GM18861 (cell line): ENCODE data around the gene LRWD1.
A peak's percentile ranks its signal among the peaks of the same experiment; 100 is the strongest.
"Not testable (repeated sequence)": the region's sequence is repeated elsewhere in the genome, so short reads cannot be mapped to it uniquely, and the experiment has no call there.

Source experiments
- ATAC-seq: cut with Tn5 transposase; IDR thresholded peaks from one replicate; pipeline ENCODE4 v1.9.1; 2021; ENCODE audit not compliant: unreplicated experiment

Gene LRWD1

GRCh38 chr7:102439963-102440795, 24.6 kb upstream of the LRWD1 start:
- no peak for ATAC-seq

DNA sequence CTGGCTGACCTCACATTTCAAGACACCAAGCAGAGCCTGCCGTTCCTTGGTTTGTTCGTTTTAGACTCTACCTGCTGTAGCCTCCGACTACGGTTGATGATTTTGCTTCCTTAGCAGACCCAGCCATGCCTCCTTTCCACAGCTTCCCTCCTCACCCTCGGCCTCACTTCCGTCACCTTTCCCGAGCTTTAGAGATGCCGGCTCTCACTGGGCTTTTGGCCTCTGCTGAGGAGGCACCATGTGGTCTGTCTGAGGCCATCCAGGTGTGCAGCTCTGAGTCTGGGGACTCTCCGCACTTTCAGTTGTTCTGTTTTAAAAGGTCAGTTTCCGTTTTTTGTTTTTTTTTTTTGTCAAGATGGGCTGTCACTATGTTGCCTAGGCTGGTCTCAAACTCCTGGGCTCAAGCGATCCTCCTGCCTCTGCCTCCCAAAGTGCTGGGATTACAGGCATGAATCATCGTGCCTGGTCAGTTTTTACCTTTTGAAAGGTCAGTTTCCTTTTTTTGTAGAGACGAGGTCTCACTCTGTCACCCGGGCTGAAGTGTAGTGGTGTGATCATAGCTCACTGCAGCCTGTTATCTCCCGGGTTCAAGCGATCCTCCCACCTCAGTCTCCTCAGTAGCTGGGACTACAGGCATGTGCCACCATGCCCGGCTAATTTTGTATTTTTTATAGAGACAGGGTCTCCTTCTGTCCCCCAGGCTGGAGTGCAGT, 19.7 kb upstream of the LRWD1 start:
- ATAC-seq: peak; percentile 39

DNA sequence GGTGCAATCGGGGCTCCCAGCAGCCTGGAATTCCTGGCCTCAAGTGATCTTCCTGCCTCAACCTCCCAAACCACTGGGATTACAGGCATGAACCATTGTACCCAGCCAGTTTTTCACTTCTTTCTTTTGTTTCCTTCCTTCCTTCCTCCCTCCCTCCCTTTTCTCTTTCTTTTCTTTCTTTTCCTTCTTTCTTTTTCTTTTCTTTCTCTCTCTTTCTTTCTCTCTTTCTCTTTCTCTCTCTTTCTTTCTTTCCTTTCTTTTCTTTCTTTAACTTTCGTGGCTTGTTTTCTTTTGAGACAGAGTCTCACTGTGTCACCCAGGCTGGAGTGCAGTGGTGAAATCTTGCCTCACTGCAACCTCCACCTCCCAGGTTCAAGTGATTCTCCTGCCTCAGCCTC, 19.1 kb upstream of the LRWD1 start:
- ATAC-seq: no peak

DNA sequence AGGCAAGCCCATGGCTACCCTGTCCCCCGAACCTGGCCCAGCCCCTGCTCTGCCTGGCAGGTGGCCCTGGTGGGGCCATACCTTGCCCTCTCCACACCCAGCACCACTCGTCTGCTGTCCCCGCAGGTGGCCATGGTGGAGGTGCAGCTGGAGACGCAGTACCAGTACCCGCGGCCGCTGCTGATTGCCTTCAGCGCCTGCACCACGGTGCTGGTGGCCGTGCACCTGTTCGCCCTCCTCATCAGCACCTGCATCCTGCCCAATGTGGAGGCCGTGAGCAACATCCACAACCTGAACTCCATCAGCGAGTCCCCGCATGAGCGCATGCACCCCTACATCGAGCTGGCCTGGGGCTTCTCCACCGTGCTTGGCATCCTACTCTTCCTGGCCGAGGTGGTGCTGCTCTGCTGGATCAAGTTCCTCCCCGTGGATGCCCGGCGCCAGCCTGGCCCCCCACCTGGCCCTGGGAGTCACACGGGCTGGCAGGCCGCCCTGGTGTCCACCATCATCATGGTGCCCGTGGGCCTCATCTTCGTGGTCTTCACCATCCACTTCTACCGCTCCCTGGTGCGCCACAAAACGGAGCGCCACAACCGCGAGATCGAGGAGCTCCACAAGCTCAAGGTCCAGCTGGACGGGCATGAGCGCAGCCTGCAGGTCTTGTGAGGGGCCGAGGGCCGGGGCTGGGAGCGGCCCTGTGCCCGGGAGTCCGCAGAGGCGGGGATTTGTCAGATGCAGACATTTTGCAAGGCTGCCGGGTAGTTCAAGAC, 18.2 kb upstream of the LRWD1 start:
- ATAC-seq: no peak

GRCh38 chr7:102447311-102447710, 17.5 kb upstream of the LRWD1 start:
- no peak for ATAC-seq

DNA sequence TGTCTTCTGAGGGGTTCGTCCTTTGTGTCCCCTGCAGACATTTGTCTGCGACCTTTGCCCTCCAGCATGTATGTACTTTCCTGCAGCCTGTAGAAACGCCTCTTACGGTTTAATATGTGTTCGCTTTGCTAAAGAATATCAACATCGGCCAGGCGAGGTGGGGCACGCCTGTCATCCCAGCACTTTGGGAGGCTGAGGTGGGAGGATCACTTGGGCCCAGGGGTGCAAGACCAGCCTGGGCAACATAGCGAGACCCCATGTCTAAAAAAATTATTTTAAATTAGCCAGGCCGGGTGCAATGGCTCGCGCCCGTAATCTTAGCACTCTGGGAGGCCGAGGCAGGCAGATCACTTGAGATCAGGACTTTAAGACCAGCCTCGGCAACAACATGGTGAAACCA, 15.6 kb upstream of the LRWD1 start:
- ATAC-seq: no peak

- no peak for ATAC-seq
Observed at GRCh38 chr7:102450242-102450641, 14.5 kb upstream of the LRWD1 start.

GRCh38 chr7:102451371-102452054, 13.3 kb upstream of the LRWD1 start:
- no peak for ATAC-seq

GRCh38 chr7:102452451-102452850, 12.3 kb upstream of the LRWD1 start:
- no peak for ATAC-seq

GRCh38 chr7:102453319-102453718, 11.5 kb upstream of the LRWD1 start:
- no peak for ATAC-seq

DNA sequence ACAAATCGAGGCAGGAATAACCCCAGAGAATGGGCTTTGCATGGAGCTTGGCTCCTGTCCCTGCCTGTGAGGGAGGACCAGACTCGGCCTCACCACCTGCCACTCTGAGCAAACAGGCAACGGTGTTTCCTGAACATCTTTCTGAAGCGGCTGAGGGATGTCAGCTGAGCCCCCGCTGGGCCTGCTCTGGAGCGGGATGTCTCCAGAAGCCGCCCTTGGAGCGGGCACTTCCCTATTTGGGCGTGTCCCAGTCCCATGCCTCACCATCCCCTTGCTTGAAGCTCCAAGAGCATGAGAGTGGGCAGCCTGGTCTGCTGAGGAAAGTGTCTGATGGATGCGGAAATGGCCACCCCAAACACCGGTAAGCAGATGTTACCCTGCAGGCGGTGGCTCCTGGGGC, 10.3 kb upstream of the LRWD1 start:
- ATAC-seq: no peak

GRCh38 chr7:102454932-102455331, 9.9 kb upstream of the LRWD1 start:
- ATAC-seq: not testable (repeated sequence)

DNA sequence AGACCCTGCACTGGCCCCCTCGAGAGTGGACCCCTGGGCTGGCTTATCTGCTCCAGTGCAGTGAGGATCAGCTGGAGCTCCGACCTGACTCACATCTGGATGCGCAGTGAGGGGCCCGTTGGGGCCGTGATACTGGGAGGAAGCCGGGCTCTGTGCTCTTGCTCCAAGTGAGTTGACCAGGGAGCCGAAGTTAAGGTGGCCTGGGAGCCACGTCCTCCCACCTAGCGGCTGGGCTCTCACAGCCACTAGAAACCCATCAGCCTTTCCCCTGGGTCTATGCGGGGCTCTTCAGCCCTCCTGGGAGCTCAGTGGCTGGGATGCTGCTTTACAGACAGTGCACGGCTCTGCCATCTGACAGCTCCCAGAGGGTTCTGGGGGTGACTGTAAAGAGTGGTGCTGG, 9.2 kb upstream of the LRWD1 start:
- ATAC-seq: no peak

- no peak for ATAC-seq
Observed at GRCh38 chr7:102456327-102456726, 8.5 kb upstream of the LRWD1 start.

DNA sequence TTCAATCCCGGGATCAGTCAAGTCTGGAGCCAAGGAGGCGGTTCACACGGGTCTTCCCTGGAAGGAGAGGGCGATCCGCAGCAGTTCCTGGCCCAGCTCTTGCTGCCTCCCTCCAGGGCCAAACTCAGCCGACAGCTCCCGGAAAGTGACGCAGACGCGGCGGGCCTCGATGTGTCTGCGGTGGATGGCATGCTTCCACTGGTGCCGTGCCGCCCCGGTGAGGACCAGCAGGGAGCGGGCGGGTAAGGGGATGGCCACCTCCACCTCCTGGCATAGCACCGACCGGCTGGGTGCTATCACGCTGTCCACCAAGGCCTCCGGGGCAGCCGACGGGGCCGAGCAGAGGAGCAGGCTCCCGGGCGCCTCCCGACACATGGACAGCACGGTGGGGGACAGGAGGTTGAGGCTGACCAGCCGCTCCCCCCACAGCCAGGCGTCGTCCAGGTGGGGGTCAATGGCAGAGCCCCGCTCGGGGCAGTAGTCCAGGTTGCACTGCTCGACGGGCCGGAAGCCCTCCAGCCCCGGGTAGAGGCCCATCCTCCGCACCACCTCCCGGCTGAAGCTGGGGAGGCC, 7.3 kb upstream of the LRWD1 start:
- no peak for ATAC-seq

DNA sequence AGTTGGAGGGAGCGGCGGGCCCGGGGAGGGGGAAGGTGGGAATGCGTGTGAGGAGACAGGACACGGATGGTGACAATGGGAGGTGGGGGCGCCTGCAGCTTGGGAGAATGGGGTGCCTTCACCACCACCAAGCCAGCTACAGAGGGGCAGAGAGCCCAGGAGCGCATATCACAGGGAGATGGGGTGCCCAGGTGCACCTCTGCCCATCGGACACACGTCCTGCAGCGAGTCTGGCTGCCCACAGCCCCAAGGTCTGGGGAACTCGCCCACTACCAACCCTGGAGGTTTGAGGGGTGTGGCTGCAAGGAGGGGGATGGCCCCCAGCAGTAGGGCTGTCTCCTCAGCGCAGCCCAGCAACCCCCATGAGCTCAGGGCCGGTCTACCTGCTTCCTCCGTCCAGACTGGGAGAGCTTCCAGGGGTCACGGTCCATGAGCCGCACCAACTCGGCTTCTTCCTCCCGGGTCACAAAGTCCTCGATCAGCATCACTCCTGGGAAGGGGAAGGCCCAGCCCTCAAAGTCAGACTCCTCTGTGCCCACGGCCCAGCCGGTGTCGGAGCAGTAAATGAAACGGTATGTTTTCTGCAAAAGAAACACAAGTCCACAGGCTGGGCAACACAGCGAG, 5.5 kb upstream of the LRWD1 start:
- ATAC-seq: no peak

DNA sequence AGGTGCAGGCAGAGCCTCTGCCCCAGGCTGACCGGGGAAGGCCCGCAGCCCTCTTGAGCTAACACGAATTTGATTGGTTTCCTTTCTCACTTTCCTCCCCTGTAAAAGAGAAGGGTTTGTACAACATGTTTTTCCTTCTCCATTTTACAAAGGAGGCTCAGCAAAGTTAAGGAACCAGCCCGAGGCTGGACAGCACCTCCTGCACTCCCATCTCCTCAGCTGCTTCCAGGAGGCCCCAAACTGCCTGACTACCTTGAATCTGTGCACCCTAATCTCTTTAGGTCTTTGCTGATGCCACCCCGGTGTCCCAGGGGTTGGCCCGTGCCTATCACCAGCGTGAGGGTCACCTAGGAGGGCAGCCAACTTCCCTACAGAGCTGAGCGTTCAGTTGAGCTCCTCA, 4.3 kb upstream of the LRWD1 start:
- ATAC-seq: no peak

DNA sequence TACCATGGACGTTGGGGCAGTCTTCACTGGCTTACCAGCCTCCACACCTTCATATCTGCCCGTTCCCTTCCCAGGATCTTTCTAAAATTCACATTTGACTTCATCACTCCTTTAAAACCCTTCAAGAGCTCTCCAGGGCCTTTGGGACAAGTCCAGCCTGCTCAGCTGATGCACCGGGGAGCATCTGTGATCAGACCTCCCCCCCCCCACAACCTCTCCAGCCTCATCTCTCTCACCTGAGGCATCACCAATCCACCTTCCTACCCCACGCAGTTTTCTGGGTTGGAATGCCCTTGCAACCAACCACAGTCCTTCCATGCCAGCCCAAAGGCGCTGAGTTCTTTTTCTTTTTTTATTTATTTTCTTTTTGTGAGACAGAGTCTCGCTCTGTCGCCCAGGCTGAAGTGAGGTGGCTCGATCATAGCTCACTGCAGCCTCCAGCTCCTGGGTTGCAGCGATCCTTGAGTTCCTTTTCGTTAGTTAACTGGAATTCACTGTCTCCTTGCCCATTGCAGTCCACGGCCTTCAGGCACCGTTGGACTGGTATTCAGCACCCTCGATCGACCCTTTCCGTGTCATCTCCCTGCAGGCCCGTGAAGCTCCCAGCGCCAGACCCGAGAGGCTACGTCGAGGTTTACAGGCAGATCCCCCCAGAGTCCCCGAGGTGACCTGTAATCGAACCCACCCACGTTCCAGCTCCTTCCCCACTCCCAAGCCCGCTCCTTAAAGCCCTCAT, 775 bp upstream of the LRWD1 start:
- no peak for ATAC-seq

DNA sequence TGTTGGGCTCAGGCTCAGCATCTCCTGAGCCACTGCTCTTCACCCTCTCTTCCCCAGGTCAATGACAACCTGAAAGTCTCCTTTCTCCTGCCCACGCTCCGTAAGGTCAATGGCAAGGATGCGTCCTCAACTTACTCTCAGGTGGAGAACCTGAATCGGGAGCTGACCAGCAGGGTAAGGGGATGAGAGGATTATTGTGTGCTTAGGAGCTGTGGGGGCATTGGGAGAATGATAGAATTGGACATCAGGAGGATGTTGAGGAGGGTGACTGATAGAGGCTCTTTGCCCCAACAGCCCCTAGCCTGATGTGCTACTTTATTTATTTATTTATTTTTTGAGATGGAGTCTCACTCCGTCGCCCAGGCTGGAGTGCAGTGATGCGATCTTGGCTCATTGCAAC, 1.3 kb downstream of the LRWD1 start:
- no peak for ATAC-seq
